ENCODE results near the gene OSBPL7. TPM values are rescaled to one million over a fixed set of nuclear protein-coding genes. Genes with fewer than 3 reads are reported as not detected.
"Not testable (repeated sequence)": the region's sequence is repeated elsewhere in the genome, so short reads cannot be mapped to it uniquely, and the experiment has no call there.

OSBPL7 gene
- total RNA-seq, 3 donors from 2014 or later: 3.0 to 10.2 (median 8.9) TPM

- H3K36me3 ChIP-seq: no peaks in the 10 kb centered on the region
- H3K27ac ChIP-seq: no peak overlapping the region
- peaks cover 5 to 51% of the 10 kb centered on the region in 2 donors for H3K27me3 ChIP-seq
- intact Hi-C loops (cut with DNase I; ENCODE audit: low total_unique reads): no loop called here
- H3K4me3 ChIP-seq: no peak overlapping the region
- TF ChIP-seq POLR2A (IDR thresholded peaks at IDR 0.05) (no peak), POLR2AphosphoS5 (IDR thresholded peaks at IDR 0.05) (no peak), CTCF (IDR thresholded peaks at IDR 0.05) (no peak)
- no peaks in the 10 kb centered on the region for H3K9me3 ChIP-seq
- H3K4me1 ChIP-seq: no peaks in the 10 kb centered on the region
- DNase-seq (ENCODE audit: low spot score in 2 of 2): no peak
Observed at GRCh38 chr17:47778184-47778635, 43.4 kb downstream of the OSBPL7 start.

GRCh38 chr17:47776330-47777197 lies 45.0 kb downstream of the OSBPL7 start:
- Histone ChIP-seq H3K9me3 (no peaks in the 10 kb centered on the region), H3K4me1 (no peaks in the 10 kb centered on the region), H3K4me3 (no peak overlapping the region), H3K36me3 (no peaks in the 10 kb centered on the region), H3K27ac (no peak overlapping the region), H3K27me3 (peaks cover 5 to 52% of the 10 kb centered on the region in 2 donors)
- DNase-seq (ENCODE audit: low spot score in 2 of 2): no peak
- intact Hi-C loops (cut with DNase I; ENCODE audit: low total_unique reads): no loop called here
- TF ChIP-seq CTCF (IDR thresholded peaks at IDR 0.05): peak; percentile 32 to 56 (median 51)
- TF ChIP-seq POLR2AphosphoS5 (IDR thresholded peaks at IDR 0.05): no peak
- TF ChIP-seq POLR2A (IDR thresholded peaks at IDR 0.05): no peak

GRCh38 chr17:47774987-47775580 lies 46.5 kb downstream of the OSBPL7 start:
- H3K27me3 ChIP-seq: peaks cover 5 to 52% of the 10 kb centered on the region in 2 donors

GRCh38 chr17:47774331-47774730 lies 47.3 kb downstream of the OSBPL7 start:
- no peak overlapping the region for H3K4me3 ChIP-seq
- intact Hi-C loops (cut with DNase I; ENCODE audit: low total_unique reads): no loop called here
- H3K4me1 ChIP-seq: no peaks in the 10 kb centered on the region
- H3K27me3 ChIP-seq: peaks cover 5 to 52% of the 10 kb centered on the region in 2 donors
- H3K9me3 ChIP-seq: no peaks in the 10 kb centered on the region
- TF ChIP-seq POLR2AphosphoS5 (IDR thresholded peaks at IDR 0.05): no peak
- no peak for TF ChIP-seq CTCF (IDR thresholded peaks at IDR 0.05)
- no peak for TF ChIP-seq POLR2A (IDR thresholded peaks at IDR 0.05)
- DNase-seq (ENCODE audit: low spot score in 2 of 2): no peak
- H3K36me3 ChIP-seq: no peaks in the 10 kb centered on the region
- H3K27ac ChIP-seq: no peak overlapping the region

More at GRCh38 chr17:47774987-47775580, 46.5 kb downstream of the OSBPL7 start:
- Histone ChIP-seq H3K27ac (no peak overlapping the region), H3K36me3 (no peaks in the 10 kb centered on the region), H3K4me1 (no peaks in the 10 kb centered on the region), H3K9me3 (no peaks in the 10 kb centered on the region), H3K4me3 (no peak overlapping the region)
- intact Hi-C loops (cut with DNase I; ENCODE audit: low total_unique reads): no loop called here
- DNase-seq (ENCODE audit: low spot score in 2 of 2): no peak
- TF ChIP-seq POLR2AphosphoS5 (IDR thresholded peaks at IDR 0.05): no peak
- TF ChIP-seq CTCF (IDR thresholded peaks at IDR 0.05): no peak
- TF ChIP-seq POLR2A (IDR thresholded peaks at IDR 0.05): no peak

GRCh38 chr17:47773649-47774048 lies 47.9 kb downstream of the OSBPL7 start:
- H3K4me1 ChIP-seq; H3K4me3 ChIP-seq; DNase-seq (ENCODE audit: low spot score in 2 of 2); H3K9me3 ChIP-seq; H3K27ac ChIP-seq; H3K36me3 ChIP-seq; intact Hi-C loops (cut with DNase I; ENCODE audit: low total_unique reads): not testable (repeated sequence)
- peaks cover 5 to 52% of the 10 kb centered on the region in 2 donors for H3K27me3 ChIP-seq
